ENCODE measurements around the gene SGIP1. TPM values are rescaled to one million over a fixed set of nuclear protein-coding genes. Genes with fewer than 3 reads are reported as not detected.

The SGIP1 gene
- total and polyA plus RNA-seq, 2 of the 8 experiments (the other 6 are each of a cell fraction or from before 2014, with no cell fraction given): 1.4 to 2.1 TPM

- TF ChIP-seq CREB1 (IDR thresholded peaks at IDR 0.05): no peak
Measured at GRCh38 chr1:66624412-66625060, 90.6 kb downstream of the SGIP1 start (continued).

DNA sequence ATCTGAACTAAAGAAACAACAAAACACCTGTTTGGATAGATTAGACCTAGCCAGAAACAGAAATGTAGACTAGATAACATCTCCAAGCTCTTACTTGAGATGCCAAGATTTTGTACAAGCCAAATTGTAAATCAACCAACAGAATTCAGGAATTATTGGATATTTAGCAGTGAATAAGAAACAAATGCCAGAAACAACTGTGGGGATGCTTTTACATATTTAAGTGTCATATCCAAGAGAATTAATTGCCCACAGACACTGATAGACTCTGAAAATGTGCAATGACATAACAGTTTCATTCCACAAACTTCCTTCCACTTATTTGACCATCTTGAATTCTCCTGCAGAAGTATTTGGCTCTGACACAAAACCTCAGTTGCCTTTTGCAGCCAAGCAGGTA is 92.3 kb downstream of the SGIP1 start:
- Histone ChIP-seq H3K36me3 (ENCODE audit: control insufficient read depth in 2 of 4, insufficient read depth in 4 of 4, low read length in 3 of 4) (no peaks in the 10 kb centered on the region), H4K91ac (replicated peaks; ENCODE audit: insufficient read length, low read length) (no peak overlapping the region), H2AFZ (ENCODE audit: low read length) (no peak overlapping the region), H3K14ac (ENCODE audit: insufficient read length) (no peak overlapping the region), H3K4ac (replicated peaks; ENCODE audit: insufficient read length, low read depth, low read length) (no peak overlapping the region), H2BK20ac (ENCODE audit: low read length) (no peak overlapping the region), H3K23me2 (ENCODE audit: low read depth, low read length) (no peaks in the 10 kb centered on the region), H2BK120ac (replicated peaks; ENCODE audit: low read depth, low read length) (no peak overlapping the region), H4K5ac (ENCODE audit: insufficient read length, low read depth, low read length) (no peak overlapping the region), H4K20me1 (replicated peaks in 1 of 2; ENCODE audit: control insufficient read depth in 1 of 2, insufficient read depth in 2 of 2, low read length in 2 of 2) (no peaks in the 10 kb centered on the region), H2BK12ac (ENCODE audit: low read depth, low read length) (no peak overlapping the region), H3K18ac (ENCODE audit: extremely low read depth, low read length) (no peak overlapping the region), H3K4me3 (ENCODE audit: extremely low read depth in 1 of 4, insufficient read depth in 2 of 4, low read depth in 3 of 4, low read length in 4 of 4) (no peak overlapping the region), H3K9ac (replicated peaks in 1 of 4; ENCODE audit: extremely low read depth in 1 of 4, low read depth in 3 of 4, low read length in 3 of 4) (no peak overlapping the region), H3K4me2 (ENCODE audit: insufficient read depth in 1 of 2, low read depth in 2 of 2, low read length in 2 of 2) (no peak overlapping the region), H2AK5ac (ENCODE audit: low read depth, low read length) (no peak overlapping the region), H2BK15ac (ENCODE audit: low read length) (no peak overlapping the region), H4K8ac (ENCODE audit: extremely low read depth, insufficient read depth, low read length) (no peak overlapping the region), H3K27ac (ENCODE audit: low read depth, low read length) (no peak overlapping the region), H3K79me1 (ENCODE audit: low read depth, low read length) (no peaks in the 10 kb centered on the region), H3K9me3 (ENCODE audit: insufficient read depth in 2 of 2, low read depth in 1 of 2, low read length in 1 of 2) (no peaks in the 10 kb centered on the region), H3K23ac (ENCODE audit: insufficient read length) (no peak overlapping the region), H3K27me3 (replicated peaks in 1 of 4; ENCODE audit: control insufficient read depth in 3 of 4, extremely low read depth in 1 of 4, insufficient read depth in 3 of 4, low read length in 3 of 4) (no peaks in the 10 kb centered on the region), H3K4me1 (replicated peaks in 1 of 4; ENCODE audit: control insufficient read depth in 3 of 4, insufficient read depth in 4 of 4, low read length in 3 of 4) (no peaks in the 10 kb centered on the region), H2BK5ac (ENCODE audit: low read depth, low read length) (no peak overlapping the region), H3K56ac (replicated peaks; ENCODE audit: insufficient read length, low read depth, low read length) (no peak overlapping the region), H3K79me2 (ENCODE audit: control insufficient read depth in 1 of 2, insufficient read depth in 2 of 2, low read length in 2 of 2) (no peaks in the 10 kb centered on the region)
- FAIRE-seq (no peak), DNase-seq (ENCODE audit: low read depth in 1 of 2, low spot score in 2 of 2) (no peak)
- CTCF ChIA-PET (ENCODE audit: partially characterized antibody): no interaction called here
- POLR2A ChIA-PET (ENCODE audit: partially characterized antibody): no interaction called here
- TF ChIP-seq TCF12 (IDR thresholded peaks at IDR 0.05; ENCODE audit: low read depth, low read length) (no peak), ASH2L (IDR thresholded peaks at IDR 0.05; ENCODE audit: low read length) (no peak), SAP30 (IDR thresholded peaks at IDR 0.05; ENCODE audit: insufficient read depth, insufficient replicate concordance, low read length) (no peak), CEBPB (IDR thresholded peaks at IDR 0.05; ENCODE audit: low read depth, low read length) (no peak), MAX (IDR thresholded peaks at IDR 0.05) (no peak), CREB1 (IDR thresholded peaks at IDR 0.05) (no peak), POU5F1 (IDR thresholded peaks at IDR 0.05; ENCODE audit: low read depth, low read length) (no peak), JUN (IDR thresholded peaks at IDR 0.05; ENCODE audit: low read depth, low read length) (no peak), BACH1 (IDR thresholded peaks at IDR 0.05; ENCODE audit: low read length) (no peak), NRF1 (IDR thresholded peaks at IDR 0.05; ENCODE audit: low read depth, low read length) (no peak), USF2 (IDR thresholded peaks at IDR 0.05; ENCODE audit: low read length) (no peak), KDM1A (IDR thresholded peaks at IDR 0.05; ENCODE audit: borderline replicate concordance, low read length) (no peak), BCL11A (IDR thresholded peaks at IDR 0.05; ENCODE audit: low read depth in 2 of 2, low read length in 2 of 2) (no peak)
